HPDE6-E6E7 (cell line): ENCODE measurements around the gene IRF2BPL.
A peak's percentile ranks its signal among the peaks of the same experiment; 100 is the strongest.
"Not testable (repeated sequence)": the region's sequence is repeated elsewhere in the genome, so short reads cannot be mapped to it uniquely, and the experiment has no call there.

Source experiments
- DNase-seq: peaks from one replicate; pipeline ENCODE4 v3.0.0; 2011; ENCODE audit warnings: missing footprints; ENCODE audit errors: extremely low spot score

The IRF2BPL gene

GRCh38 chr14:77033622-77034589 lies 5.4 kb upstream of the IRF2BPL start:
- DNase-seq: no peak

GRCh38 chr14:77032844-77033621 lies 4.5 kb upstream of the IRF2BPL start:
- DNase-seq: peak; percentile 92

- DNase-seq: no peak
Measured at GRCh38 chr14:77032491-77032843, 4.0 kb upstream of the IRF2BPL start.

GRCh38 chr14:77031759-77032490 lies 3.4 kb upstream of the IRF2BPL start:
- DNase-seq: no peak

GRCh38 chr14:77027538-77028383 lies 747 bp downstream of the IRF2BPL start:
- no peak for DNase-seq

- no peak for DNase-seq
Measured at GRCh38 chr14:77026930-77027537, 1.5 kb downstream of the IRF2BPL start.

GRCh38 chr14:77026166-77026929 lies 2.2 kb downstream of the IRF2BPL start:
- DNase-seq: no peak

GRCh38 chr14:77025744-77026165 lies 2.8 kb downstream of the IRF2BPL start:
- no peak for DNase-seq

GRCh38 chr14:77024171-77024691 lies 4.3 kb downstream of the IRF2BPL start:
- DNase-seq: no peak

GRCh38 chr14:77023001-77023996 lies 5.2 kb downstream of the IRF2BPL start:
- DNase-seq: no peak

- DNase-seq: no peak
Measured at GRCh38 chr14:77022236-77022852, 6.2 kb downstream of the IRF2BPL start.

- DNase-seq: not testable (repeated sequence)
Measured at GRCh38 chr14:77021424-77021823, 7.1 kb downstream of the IRF2BPL start.

GRCh38 chr14:77018785-77019184 lies 9.7 kb downstream of the IRF2BPL start:
- DNase-seq: no peak

- DNase-seq: no peak
Measured at GRCh38 chr14:77017666-77018065, 10.8 kb downstream of the IRF2BPL start.

- no peak for DNase-seq
Measured at GRCh38 chr14:77014734-77015133, 13.8 kb downstream of the IRF2BPL start.

GRCh38 chr14:77014004-77014604 lies 14.4 kb downstream of the IRF2BPL start:
- no peak for DNase-seq

GRCh38 chr14:77012193-77012765 lies 16.2 kb downstream of the IRF2BPL start:
- no peak for DNase-seq
